GM19328 (cell line): ENCODE results near the gene APBB1.
A peak's percentile ranks its signal among the peaks of the same experiment; 100 is the strongest.

ENCODE experiments used
- ATAC-seq: cut with Tn5 transposase; IDR thresholded peaks from one replicate; pipeline ENCODE4 v1.9.1; 2021; ENCODE audit warnings: mild to moderate bottlenecking, moderate library complexity; ENCODE audit not compliant: unreplicated experiment

APBB1 gene

DNA sequence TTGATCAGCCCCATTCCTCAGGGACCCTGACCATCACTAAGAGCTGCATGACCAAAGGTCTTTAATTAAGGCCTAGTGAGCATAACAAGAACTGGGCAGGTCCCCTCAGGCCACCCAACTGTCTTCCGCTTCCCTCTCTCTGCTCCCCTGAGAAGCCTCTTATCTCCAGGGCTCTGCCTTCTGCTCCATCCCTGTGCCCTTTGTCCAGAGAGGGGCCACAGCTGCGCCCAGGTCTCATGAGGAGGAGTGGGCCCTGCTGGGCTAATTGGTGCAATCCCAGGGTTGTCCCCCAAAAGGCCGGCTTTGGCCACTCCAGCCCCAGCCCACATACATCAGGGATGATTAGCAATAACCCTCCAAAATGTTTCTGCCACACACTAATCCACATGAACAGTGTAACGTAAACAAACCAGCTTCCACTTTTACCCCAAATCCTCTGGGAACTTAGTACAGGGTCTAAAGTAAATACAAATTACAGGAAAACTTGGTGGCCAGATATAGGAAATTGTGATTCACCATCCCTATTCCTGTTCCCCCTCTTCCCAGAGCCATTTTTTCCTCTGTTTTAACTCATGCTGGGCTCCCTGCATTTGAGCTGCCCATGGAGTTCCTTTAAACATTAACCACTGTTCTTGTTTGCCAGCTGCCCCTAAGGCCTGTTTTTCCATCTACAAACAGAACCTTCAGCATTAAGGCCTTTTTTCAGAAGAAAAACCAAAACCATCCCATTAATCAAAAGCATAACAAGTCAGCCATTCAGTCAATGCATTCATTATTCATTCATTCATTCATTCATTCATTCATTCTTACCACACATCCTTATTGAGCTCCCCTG, 64.0 kb downstream of the APBB1 start:
- no peak for ATAC-seq

DNA sequence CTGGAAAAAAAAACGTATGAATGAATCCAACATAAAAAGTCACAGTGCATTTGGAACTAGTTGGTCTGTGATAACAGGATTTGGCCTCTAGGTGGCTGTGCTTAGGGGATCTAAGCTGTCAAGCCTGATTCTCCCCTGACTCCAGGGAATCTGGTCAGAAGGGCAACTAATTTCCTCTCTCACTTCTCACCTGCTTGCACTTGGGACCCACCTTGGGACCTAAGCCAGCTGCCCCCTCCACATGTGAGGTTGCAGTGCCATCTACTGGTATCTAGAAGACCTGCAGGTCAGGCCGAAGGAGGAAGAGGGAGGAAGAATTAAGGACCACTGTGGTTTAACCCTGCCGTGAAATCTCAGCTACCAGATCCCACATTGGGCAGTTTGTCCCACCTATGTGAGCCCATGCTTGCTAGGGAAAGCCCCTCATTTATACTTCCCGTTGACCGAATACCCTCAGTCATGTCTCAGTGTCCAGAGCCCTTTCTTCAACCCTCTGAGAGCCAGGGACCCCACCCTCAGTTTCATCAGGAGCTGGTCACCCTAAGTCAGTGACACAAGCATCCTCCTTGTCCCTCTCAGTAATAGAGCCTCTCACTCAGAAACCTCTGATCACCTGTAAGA, 65.4 kb downstream of the APBB1 start:
- peak; percentile 74 for ATAC-seq

DNA sequence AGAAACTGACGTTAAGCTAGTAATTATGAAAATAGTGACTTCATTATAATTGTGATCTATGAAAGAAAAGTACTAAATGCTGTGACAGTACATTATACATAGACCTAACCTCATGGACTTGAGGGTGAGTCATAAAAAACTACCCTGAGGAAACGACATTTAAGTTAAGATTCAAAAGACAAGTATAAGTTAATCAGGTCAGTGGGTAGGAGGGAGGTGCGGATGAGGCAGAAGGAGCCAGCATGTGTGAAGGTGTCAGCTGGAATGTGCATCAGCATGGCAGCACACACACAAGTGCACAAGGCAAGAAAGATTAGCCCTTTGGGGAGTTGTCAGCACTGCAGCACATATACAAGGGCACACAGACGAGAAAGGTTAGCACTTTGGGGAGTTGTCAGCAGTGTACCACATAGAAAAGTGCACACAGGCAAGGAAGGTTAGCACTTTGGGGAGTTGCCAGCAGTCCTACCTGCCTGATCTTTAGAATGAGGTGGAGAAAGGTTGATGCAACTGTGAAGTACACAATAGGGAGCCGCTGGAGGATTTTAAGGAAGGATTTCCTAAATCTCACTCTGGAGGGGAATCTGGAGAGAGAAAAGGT, 67.0 kb downstream of the APBB1 start:
- ATAC-seq: no peak

DNA sequence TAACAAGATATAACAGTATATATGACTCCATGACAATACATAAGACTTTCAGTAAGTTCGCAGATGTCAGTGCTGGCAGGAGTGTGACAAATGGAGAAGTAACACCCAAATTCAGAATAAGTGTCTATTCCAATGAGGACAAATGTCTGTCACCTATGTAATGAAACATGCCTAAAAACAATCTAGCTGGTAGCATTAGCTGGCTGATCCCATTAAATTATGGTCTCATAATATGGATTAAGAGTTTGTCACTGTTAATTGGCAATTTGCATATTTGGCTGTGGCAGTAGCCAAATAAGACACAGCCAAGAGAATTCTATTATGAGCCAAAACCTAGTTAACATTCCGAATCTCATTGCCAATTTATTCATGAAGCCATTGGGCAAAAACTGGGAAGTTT, 68.4 kb downstream of the APBB1 start:
- ATAC-seq: no peak

DNA sequence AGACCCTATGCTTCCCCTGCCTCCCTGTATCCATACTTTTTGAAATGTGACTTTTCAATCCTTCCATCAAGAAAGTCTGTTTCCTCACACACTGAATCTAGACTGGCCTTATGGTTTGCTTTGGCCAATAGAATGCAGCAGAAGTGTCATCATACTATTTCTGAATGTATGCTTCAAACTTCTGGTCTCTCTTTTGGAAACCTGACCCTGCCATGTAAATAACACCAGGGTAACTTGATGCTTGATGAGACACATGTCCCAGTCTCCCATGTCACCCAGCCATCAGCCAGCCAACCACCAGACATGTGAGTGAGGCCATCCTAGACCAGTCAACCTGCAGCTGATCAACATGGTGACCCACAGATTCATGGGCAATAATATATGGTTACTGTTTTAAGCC, 68.9 kb downstream of the APBB1 start:
- no peak for ATAC-seq

DNA sequence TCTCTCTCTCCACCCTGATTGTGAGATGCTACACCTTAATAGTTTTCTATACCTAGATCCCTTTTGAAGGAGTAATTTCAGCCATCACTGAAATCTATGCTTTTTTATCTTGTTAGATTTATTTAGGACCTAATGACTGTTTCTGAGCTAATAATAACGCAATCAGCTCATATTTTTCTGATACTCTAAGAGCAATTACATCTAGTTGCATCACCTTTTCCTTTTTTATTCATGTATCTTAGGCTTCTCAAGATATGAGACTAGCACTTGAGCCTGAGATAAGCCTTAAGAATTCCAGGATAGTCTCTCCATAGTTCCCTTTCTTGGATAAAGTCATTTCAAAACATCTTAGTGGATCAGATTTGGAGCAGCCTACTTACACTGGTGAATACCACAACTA, 73.5 kb downstream of the APBB1 start:
- no peak for ATAC-seq
